Measurements from ENCODE around the gene SLC6A3. TPM values are rescaled to one million over a fixed set of nuclear protein-coding genes. Genes with fewer than 3 reads are reported as not detected.

Gene SLC6A3
- total RNA-seq, 1 experiment from 2014 or later = 0.74 TPM

- DNase-seq (ENCODE audit: low spot score) = no peak
- CTCF ChIA-PET = interaction anchor here (1.0 to 1.4 kb wide), 2 partner anchors 20 to 68 kb away, joined by 4 to 5 read pairs; no protein-coding TSS in a partner anchor
- Mint-ChIP-seq H3K4me1 (no peaks in the 10 kb centered on the region; the same call in 1 of the 2 replicates), H3K27ac (no peak overlapping the region), H3K4me3 (no peak overlapping the region), H3K27me3 (ENCODE audit: low read depth) (no peaks in the 10 kb centered on the region; the same call in 1 of the 2 replicates), H3K36me3 (no peaks in the 10 kb centered on the region), H3K9me3 (no peaks in the 10 kb centered on the region)
- no peak for TF ChIP-seq CBFB (CRISPR knock-in tag; IDR thresholded peaks at IDR 0.05; ENCODE audit: low read depth)
- TF ChIP-seq NFE2L1 (CRISPR knock-in tag; IDR thresholded peaks at IDR 0.05) = no peak
- no peak for TF ChIP-seq ETV6 (CRISPR knock-in tag; IDR thresholded peaks at IDR 0.05)
- TF ChIP-seq ZNF281 (CRISPR knock-in tag; IDR thresholded peaks at IDR 0.05) = no peak
- TF ChIP-seq ATF3 (CRISPR knock-in tag; conservative IDR thresholded peaks at IDR 0.05) = no peak
- no peak for TF ChIP-seq KAT7 (CRISPR knock-in tag; IDR thresholded peaks at IDR 0.05; ENCODE audit: borderline replicate concordance)
- no peak for TF ChIP-seq STAT6 (CRISPR knock-in tag; conservative IDR thresholded peaks at IDR 0.05; ENCODE audit: low read depth)
- no peak for TF ChIP-seq MAX (CRISPR knock-in tag; IDR thresholded peaks at IDR 0.05)
- no peak for TF ChIP-seq ATF6 (CRISPR knock-in tag; IDR thresholded peaks at IDR 0.05)
- TF ChIP-seq OVOL2 (CRISPR knock-in tag; IDR thresholded peaks at IDR 0.05; ENCODE audit: borderline replicate concordance) = no peak
- TF ChIP-seq E2F4 (CRISPR knock-in tag; IDR thresholded peaks at IDR 0.05; ENCODE audit: borderline replicate concordance, low read depth) = no peak
- no peak for TF ChIP-seq GTF2I (CRISPR knock-in tag; conservative IDR thresholded peaks at IDR 0.05)
- TF ChIP-seq FOXK1 (CRISPR knock-in tag; IDR thresholded peaks at IDR 0.05) = no peak
- TF ChIP-seq HMGA2 (CRISPR knock-in tag; IDR thresholded peaks at IDR 0.05) = no peak
- no peak for TF ChIP-seq ZNF532 (CRISPR knock-in tag; IDR thresholded peaks at IDR 0.05; ENCODE audit: borderline replicate concordance)
- TF ChIP-seq RELA (CRISPR knock-in tag; IDR thresholded peaks at IDR 0.05; ENCODE audit: borderline replicate concordance) = no peak
- no peak for TF ChIP-seq NR1H2 (CRISPR knock-in tag; IDR thresholded peaks at IDR 0.05)
- no peak for TF ChIP-seq ZNF317 (CRISPR knock-in tag; IDR thresholded peaks at IDR 0.05; ENCODE audit: borderline replicate concordance, low read depth)
- TF ChIP-seq MXD4 (CRISPR knock-in tag; IDR thresholded peaks at IDR 0.05; ENCODE audit: borderline replicate concordance) = no peak
- no peak for TF ChIP-seq RORB (CRISPR knock-in tag; IDR thresholded peaks at IDR 0.05)
- POLR2A ChIA-PET = no interaction called here
- ATAC-seq = no peak
Measured at GRCh38 chr5:1400211-1400855, 44.9 kb downstream of the SLC6A3 start.
